ENCODE data around the gene CALCR.

DNA sequence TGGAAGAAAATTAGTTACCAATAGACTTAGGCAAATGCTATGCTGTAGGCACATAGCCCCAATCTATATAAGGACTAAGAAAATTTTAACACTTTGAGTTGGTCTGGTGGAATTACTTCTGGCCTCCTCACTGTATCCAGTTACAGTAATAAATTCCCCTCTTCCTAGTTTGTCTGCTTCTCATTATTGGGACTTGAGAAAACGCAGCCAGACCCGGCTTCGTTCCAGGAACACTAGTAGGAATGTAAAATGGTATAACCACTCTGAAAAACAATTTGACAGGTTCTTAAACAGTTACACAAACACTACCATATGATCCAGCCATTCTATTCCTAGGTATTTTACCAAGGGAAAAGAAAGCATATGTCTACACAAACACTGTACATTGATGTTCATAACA lies 192.2 kb downstream of the CALCR start:
- TF ChIP-seq, protein P1, sequence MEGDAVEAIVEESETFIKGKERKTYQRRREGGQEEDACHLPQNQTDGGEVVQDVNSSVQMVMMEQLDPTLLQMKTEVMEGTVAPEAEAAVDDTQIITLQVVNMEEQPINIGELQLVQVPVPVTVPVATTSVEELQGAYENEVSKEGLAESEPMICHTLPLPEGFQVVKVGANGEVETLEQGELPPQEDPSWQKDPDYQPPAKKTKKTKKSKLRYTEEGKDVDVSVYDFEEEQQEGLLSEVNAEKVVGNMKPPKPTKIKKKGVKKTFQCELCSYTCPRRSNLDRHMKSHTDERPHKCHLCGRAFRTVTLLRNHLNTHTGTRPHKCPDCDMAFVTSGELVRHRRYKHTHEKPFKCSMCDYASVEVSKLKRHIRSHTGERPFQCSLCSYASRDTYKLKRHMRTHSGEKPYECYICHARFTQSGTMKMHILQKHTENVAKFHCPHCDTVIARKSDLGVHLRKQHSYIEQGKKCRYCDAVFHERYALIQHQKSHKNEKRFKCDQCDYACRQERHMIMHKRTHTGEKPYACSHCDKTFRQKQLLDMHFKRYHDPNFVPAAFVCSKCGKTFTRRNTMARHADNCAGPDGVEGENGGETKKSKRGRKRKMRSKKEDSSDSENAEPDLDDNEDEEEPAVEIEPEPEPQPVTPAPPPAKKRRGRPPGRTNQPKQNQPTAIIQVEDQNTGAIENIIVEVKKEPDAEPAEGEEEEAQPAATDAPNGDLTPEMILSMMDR (conservative IDR thresholded peaks at IDR 0.05; ENCODE audit: low read depth, low read length) = no peak
- TF ChIP-seq POLR2A (IDR thresholded peaks at IDR 0.05; ENCODE audit: low read depth, low read length) (no peak), USF2 (IDR thresholded peaks at IDR 0.05; ENCODE audit: low read depth, low read length) (no peak), RFX5 (IDR thresholded peaks at IDR 0.05; ENCODE audit: low read depth, low read length) (no peak), FOS (IDR thresholded peaks at IDR 0.05; ENCODE audit: low read depth, low read length) (no peak), SMC3 (IDR thresholded peaks at IDR 0.05; ENCODE audit: low read depth, low read length) (no peak), CEBPB (IDR thresholded peaks at IDR 0.05; ENCODE audit: low read depth, low read length) (no peak), RCOR1 (IDR thresholded peaks at IDR 0.05; ENCODE audit: insufficient replicate concordance, low read length) (no peak), MXI1 (IDR thresholded peaks at IDR 0.05; ENCODE audit: borderline replicate concordance, low read depth, low read length) (no peak), RAD21 (IDR thresholded peaks at IDR 0.05; ENCODE audit: low read length) (no peak), MAZ (IDR thresholded peaks at IDR 0.05; ENCODE audit: borderline replicate concordance, low read depth, low read length) (no peak)

Data from IMR-90 (cell line).